PC-3 (cell line): Measurements from ENCODE around the gene FHAD1. TPM values are rescaled to one million over a fixed set of nuclear protein-coding genes. Genes with fewer than 3 reads are reported as not detected.

Experiments used
- ATAC-seq: fragments of 200-7000 bp; cut with Tn5 transposase; 2 replicates; pipeline ENCODE4 v1.9.1; 2020; ENCODE audit warnings: mild to moderate bottlenecking, moderate library complexity
- BruUV-seq: library from RNA; stranded (reverse); fragments of 400-500 nt; replicated peaks from 2 replicates; lab custom pipeline; 2021; lab: Mats Ljungman, UMichigan
- CTCF ChIA-PET: fragments of 300-600 bp; sonication (Branson Sonifier 250); formaldehyde crosslinking; loops from one replicate; lab custom pipeline; 2022; ENCODE audit warnings: antibody characterized with exemption; lab: Charles Lee
- POLR2A ChIA-PET: fragments of 300-600 bp; sonication (Branson Sonifier 250); formaldehyde crosslinking; loops from one replicate; lab custom pipeline; 2022; ENCODE audit warnings: antibody characterized with exemption; ENCODE audit not compliant: unreplicated experiment; lab: Charles Lee
- DNase-seq: peaks from one replicate; pipeline ENCODE4 v3.0.0-alpha.2; 2015
- H2AFZ ChIP-seq: fragments of 300-600 bp; sonication (generic); 2 replicates; pipeline ENCODE4 v1.6.0; 2016; ENCODE audit warnings: antibody characterized with exemption, low read length
- H3F3A ChIP-seq: fragments of 300-600 bp; sonication (generic); one replicate; pipeline ENCODE4 v1.6.0; 2017; ENCODE audit warnings: antibody characterized with exemption, low read length, control low read depth, mild to moderate bottlenecking; ENCODE audit not compliant: unreplicated experiment
- H3K27ac ChIP-seq: fragments of 300-600 bp; sonication (generic); 2 replicates; pipeline ENCODE4 v1.5.1; 2016; ENCODE audit warnings: mild to moderate bottlenecking, low read length
- H3K27me3 ChIP-seq: fragments of 300-600 bp; sonication (generic); 2 replicates; pipeline ENCODE4 v1.6.1; 2016; ENCODE audit warnings: low read length, mixed read lengths
- H3K36me3 ChIP-seq: fragments of 300-600 bp; sonication (generic); 2 replicates; pipeline ENCODE4 v1.6.1; 2016; ENCODE audit warnings: low read depth, mixed run types, low read length, mixed read lengths
- H3K4me1 ChIP-seq: fragments of 300-600 bp; sonication (generic); 2 replicates; pipeline ENCODE4 v1.5.1; 2016; ENCODE audit warnings: low read length; ENCODE audit not compliant: insufficient read depth
- H3K4me2 ChIP-seq: fragments of 300-600 bp; sonication (generic); 2 replicates; pipeline ENCODE4 v1.6.0; 2016; ENCODE audit warnings: low read length
- H3K4me3 ChIP-seq: fragments of 300-600 bp; sonication (generic); 2 replicates; pipeline ENCODE4 v1.5.1; 2016; ENCODE audit warnings: mild to moderate bottlenecking, low read length, mixed read lengths
- H3K79me2 ChIP-seq: fragments of 300-600 bp; sonication (generic); 2 replicates; pipeline ENCODE4 v1.6.1; 2017; ENCODE audit warnings: low read length, mixed read lengths
- H3K9ac ChIP-seq: fragments of 300-600 bp; sonication (generic); 2 replicates; pipeline ENCODE4 v1.6.0; 2016; ENCODE audit warnings: mild to moderate bottlenecking, low read length
- H3K9me2 ChIP-seq: fragments of 300-600 bp; sonication (generic); replicated peaks from 2 replicates; pipeline ENCODE4 v1.6.1; 2016; ENCODE audit warnings: mixed run types, low read length, mixed read lengths
- H3K9me3 ChIP-seq: fragments of 300-600 bp; sonication (generic); 2 replicates; pipeline ENCODE4 v1.6.1; 2016; ENCODE audit warnings: low read length, mixed read lengths
- H4K20me1 ChIP-seq: fragments of 300-600 bp; sonication (generic); 2 replicates; pipeline ENCODE4 v1.6.1; 2016; ENCODE audit warnings: low read length, mixed read lengths
- EZH2 ChIP-seq: fragments of 300-600 bp; sonication (generic); IDR thresholded peaks from one replicate; pipeline ENCODE4 v1.6.1; 2017; ENCODE audit warnings: antibody characterized with exemption, mild to moderate bottlenecking, low read length; ENCODE audit not compliant: unreplicated experiment
- EZH2phosphoT487 ChIP-seq: fragments of 300-600 bp; sonication (generic); IDR thresholded peaks from 2 replicates; pipeline ENCODE4 v1.6.1; 2018; ENCODE audit warnings: mild to moderate bottlenecking, antibody characterized with exemption, low read length, borderline replicate concordance
- intact Hi-C: fragments of 100-400 bp; cut with micrococcal nuclease; formaldehyde crosslinking; loops from 2 replicates; pipeline ENCODE4 v1.9.0; 2023
- total RNA-seq: library from RNA; depleted of rRNA; stranded (reverse); fragments of >200 nt; gene quantifications from 2 replicates; pipeline ENCODE4 v1.2.3, GENCODE V29; 2014
- TF ChIP-seq, protein P1 (sequence below): fragments of 300-600 bp; sonication (generic); conservative IDR thresholded peaks from 2 replicates; pipeline ENCODE4 v1.5.1; 2017; ENCODE audit warnings: antibody characterized with exemption, low read depth, mild to moderate bottlenecking, low read length

The FHAD1 gene
- total RNA-seq, 1 experiment from 2014 or later = 0.95 TPM

DNA sequence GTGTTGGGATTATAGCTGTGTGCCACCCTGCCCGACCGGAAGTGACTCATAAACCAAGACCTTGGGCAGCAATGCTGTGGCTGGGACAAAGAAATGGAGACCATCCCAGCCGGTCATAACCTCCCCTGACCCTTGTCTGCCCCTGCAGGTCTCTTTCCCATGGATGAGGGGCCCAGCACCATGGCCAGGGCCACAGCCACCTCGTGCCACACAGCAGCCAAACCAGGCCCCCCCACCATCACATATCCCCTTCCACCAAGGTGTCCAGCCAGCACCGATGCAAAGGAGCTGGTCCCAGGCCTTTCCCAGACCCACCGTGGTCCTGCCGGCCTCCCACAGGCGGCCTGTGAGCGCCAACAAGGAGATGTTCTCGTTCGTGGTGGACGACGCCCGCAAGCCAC is 42.2 kb downstream of the FHAD1 start:
- ChIA-PET POLR2A (no interaction called here), CTCF (no interaction called here)
- Histone ChIP-seq H3K27ac (no peak overlapping the region), H3K79me2 (no peaks in the 10 kb centered on the region), H3K9me3 (no peaks in the 10 kb centered on the region), H3K4me2 (no peak overlapping the region), H4K20me1 (no peaks in the 10 kb centered on the region), H3K9me2 (no peaks in the 10 kb centered on the region), H3K27me3 (no peaks in the 10 kb centered on the region), H3F3A (no peaks in the 10 kb centered on the region), H3K36me3 (no peaks in the 10 kb centered on the region), H2AFZ (no peak overlapping the region), H3K4me1 (peaks cover 8% of the 10 kb centered on the region; the same call in 1 of the 2 replicates), H3K4me3 (no peak overlapping the region), H3K9ac (no peak overlapping the region)
- ATAC-seq = no peak
- intact Hi-C loops = no loop called here
- no TSS peak for BruUV-seq
- TF ChIP-seq EZH2phosphoT487 = no peak
- TF ChIP-seq, protein P1, sequence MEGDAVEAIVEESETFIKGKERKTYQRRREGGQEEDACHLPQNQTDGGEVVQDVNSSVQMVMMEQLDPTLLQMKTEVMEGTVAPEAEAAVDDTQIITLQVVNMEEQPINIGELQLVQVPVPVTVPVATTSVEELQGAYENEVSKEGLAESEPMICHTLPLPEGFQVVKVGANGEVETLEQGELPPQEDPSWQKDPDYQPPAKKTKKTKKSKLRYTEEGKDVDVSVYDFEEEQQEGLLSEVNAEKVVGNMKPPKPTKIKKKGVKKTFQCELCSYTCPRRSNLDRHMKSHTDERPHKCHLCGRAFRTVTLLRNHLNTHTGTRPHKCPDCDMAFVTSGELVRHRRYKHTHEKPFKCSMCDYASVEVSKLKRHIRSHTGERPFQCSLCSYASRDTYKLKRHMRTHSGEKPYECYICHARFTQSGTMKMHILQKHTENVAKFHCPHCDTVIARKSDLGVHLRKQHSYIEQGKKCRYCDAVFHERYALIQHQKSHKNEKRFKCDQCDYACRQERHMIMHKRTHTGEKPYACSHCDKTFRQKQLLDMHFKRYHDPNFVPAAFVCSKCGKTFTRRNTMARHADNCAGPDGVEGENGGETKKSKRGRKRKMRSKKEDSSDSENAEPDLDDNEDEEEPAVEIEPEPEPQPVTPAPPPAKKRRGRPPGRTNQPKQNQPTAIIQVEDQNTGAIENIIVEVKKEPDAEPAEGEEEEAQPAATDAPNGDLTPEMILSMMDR = no peak
- TF ChIP-seq EZH2 = no peak
- DNase-seq = no peak

DNA sequence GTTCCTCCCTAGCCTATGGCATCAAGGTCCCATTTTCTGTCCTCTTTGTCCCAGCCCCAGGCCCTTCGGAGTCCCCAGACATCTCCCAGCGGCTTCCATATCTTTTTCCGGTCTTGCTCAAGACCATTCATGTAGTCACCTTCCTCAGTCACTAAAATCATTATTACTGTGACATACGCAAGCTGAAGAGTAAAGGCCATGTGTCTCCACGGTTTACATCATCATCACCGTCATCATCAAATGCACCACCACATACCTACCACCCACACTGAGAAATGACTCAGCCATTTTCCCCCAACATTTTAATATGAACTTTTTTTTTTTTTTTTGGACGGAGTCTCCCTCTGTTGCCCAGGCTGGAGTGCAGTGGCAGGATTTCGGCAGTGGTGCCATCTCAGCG is 43.4 kb downstream of the FHAD1 start:
- H3K79me2 ChIP-seq = no peaks in the 10 kb centered on the region
- H3K9me3 ChIP-seq = no peaks in the 10 kb centered on the region
- H3K9me2 ChIP-seq = no peaks in the 10 kb centered on the region
- H3K4me3 ChIP-seq = no peak overlapping the region
- H3F3A ChIP-seq = no peaks in the 10 kb centered on the region
- no peaks in the 10 kb centered on the region for H3K4me1 ChIP-seq
- BruUV-seq = no TSS peak
- no peaks in the 10 kb centered on the region for H4K20me1 ChIP-seq
- ATAC-seq (no peak), DNase-seq (no peak)
- CTCF ChIA-PET = no interaction called here
- no peak overlapping the region for H3K4me2 ChIP-seq
- no peak overlapping the region for H3K9ac ChIP-seq
- POLR2A ChIA-PET = no interaction called here
- H2AFZ ChIP-seq = no peak overlapping the region
- intact Hi-C loops = no loop called here
- H3K27ac ChIP-seq = no peak overlapping the region
- no peaks in the 10 kb centered on the region for H3K36me3 ChIP-seq
- TF ChIP-seq, protein P1 = no peak
- TF ChIP-seq EZH2phosphoT487 = no peak
- no peak for TF ChIP-seq EZH2
- no peaks in the 10 kb centered on the region for H3K27me3 ChIP-seq

DNA sequence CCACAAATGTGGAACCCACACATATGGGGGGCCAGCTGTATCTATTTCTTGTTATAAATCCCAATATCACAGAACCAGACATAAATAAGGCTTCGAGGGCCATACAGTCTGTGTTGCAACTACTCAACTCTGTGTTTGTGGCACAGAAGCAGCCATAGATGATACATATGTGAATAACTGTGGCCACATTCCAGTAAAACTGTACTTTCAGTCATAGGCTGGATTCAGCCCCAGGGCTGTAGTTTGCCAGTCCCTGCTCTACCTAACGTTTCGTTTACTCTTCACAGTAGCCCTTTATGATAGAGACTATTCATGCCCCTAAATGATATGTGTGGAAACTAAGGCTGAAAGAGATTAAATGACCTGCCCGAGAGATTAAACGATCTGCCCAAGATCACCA is 48.7 kb downstream of the FHAD1 start:
- ChIA-PET CTCF (no interaction called here), POLR2A (no interaction called here)
- ATAC-seq = no peak
- Histone ChIP-seq H3K27ac (no peak overlapping the region), H4K20me1 (no peaks in the 10 kb centered on the region), H3K4me2 (no peak overlapping the region), H3K4me1 (no peaks in the 10 kb centered on the region; the same call in 1 of the 2 replicates), H3K9ac (no peak overlapping the region), H3K36me3 (no peaks in the 10 kb centered on the region), H2AFZ (no peak overlapping the region; the same call in 1 of the 2 replicates), H3K27me3 (no peaks in the 10 kb centered on the region), H3F3A (no peaks in the 10 kb centered on the region), H3K79me2 (no peaks in the 10 kb centered on the region), H3K4me3 (no peak overlapping the region), H3K9me3 (no peaks in the 10 kb centered on the region), H3K9me2 (no peaks in the 10 kb centered on the region)
- intact Hi-C loops = no loop called here
- TF ChIP-seq EZH2phosphoT487 (no peak), EZH2 (no peak)
- peak; percentile 40 for DNase-seq
- BruUV-seq = no TSS peak
